HG02571 (cell line): ENCODE measurements around the gene PTK6.
"Not testable (repeated sequence)": the region's sequence is repeated elsewhere in the genome, so short reads cannot be mapped to it uniquely, and the experiment has no call there.

Source experiments
- ATAC-seq: cut with Tn5 transposase; IDR thresholded peaks from one replicate; pipeline ENCODE4 v1.9.1; 2021; ENCODE audit warnings: mild to moderate bottlenecking, moderate library complexity; ENCODE audit not compliant: unreplicated experiment

PTK6 gene

GRCh38 chr20:63517376-63518309 lies 19.5 kb downstream of the PTK6 start:
- no peak for ATAC-seq

- not testable (repeated sequence) for ATAC-seq
These were observed 22.7 kb downstream of the PTK6 start for GRCh38 chr20:63514520-63514919.

DNA sequence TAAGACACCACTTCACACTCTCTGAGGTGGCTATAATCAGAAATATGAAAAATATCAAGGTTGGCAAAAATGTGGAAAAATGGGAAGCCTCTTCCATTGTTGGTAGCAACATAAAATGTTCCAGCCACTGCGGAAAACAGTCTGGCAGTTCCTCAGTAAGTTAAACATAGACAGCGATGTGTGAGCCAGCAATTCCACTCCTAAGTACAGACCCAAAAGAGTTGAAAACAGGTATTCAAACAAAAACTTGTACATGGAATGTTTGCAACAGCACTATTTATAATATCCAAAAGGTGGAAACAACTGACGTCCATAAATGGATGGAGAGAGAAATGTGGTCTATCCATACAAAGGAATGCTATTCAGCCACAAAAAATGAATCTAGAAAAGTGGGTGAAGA lies 24.0 kb downstream of the PTK6 start:
- no peak for ATAC-seq

GRCh38 chr20:63509088-63509564 lies 28.1 kb downstream of the PTK6 start:
- no peak for ATAC-seq

GRCh38 chr20:63508072-63508768 lies 29.0 kb downstream of the PTK6 start:
- no peak for ATAC-seq

GRCh38 chr20:63507083-63507743 lies 30.0 kb downstream of the PTK6 start:
- ATAC-seq, result no peak

GRCh38 chr20:63505723-63506122 lies 31.5 kb downstream of the PTK6 start:
- no peak for ATAC-seq

GRCh38 chr20:63505281-63505680 lies 31.9 kb downstream of the PTK6 start:
- ATAC-seq, result no peak

- ATAC-seq, result no peak
These were observed 32.5 kb downstream of the PTK6 start for GRCh38 chr20:63504642-63505041.

DNA sequence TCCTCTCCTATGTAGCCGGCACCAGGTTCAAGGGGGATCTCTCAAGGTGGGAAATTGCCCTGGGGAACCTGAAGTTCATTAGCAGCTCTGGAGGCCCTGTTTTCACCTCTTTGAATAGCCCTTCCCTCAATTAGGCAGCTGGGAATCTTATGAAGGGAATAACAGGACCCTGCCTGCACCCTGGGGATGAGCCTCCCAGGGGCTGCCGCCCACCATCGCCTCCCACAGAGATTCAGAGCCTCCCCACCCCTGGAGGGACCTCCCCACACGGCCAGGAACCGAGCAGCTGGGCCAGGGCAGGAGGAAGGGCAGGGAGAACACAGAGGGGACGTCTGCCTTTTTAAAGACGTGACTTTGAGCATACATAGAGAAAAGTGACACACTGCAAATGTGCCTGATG lies 33.7 kb downstream of the PTK6 start:
- no peak for ATAC-seq

DNA sequence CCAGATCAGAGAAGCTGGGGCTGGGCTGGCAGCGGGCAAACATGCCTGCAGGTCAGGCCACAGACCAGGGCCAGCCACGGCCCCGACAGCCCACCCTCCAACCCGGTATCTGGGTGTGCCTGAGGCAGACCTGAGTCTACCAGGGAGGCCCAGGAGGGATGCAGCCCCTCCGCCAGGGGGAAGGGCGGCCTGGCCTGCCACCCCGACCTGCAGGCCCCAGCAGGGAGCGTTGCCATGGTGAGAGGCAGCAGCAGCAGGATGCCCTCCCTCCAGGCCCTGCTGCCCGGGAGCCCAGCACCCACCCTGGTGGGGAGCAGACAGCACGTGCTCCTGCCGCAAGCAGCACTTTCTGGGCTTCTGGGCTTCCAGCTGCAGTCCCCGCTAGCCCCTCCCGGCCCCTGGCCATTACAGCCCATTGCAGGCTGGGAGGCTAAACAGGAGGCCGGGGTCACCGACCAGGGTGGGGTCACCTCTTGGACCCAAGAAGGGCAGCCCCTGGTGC lies 34.5 kb downstream of the PTK6 start:
- ATAC-seq, result no peak

GRCh38 chr20:63501818-63502670 lies 35.1 kb downstream of the PTK6 start:
- no peak for ATAC-seq

- no peak for ATAC-seq
These were observed 36.0 kb downstream of the PTK6 start for GRCh38 chr20:63500902-63501817.

- ATAC-seq, result no peak
These were observed 36.9 kb downstream of the PTK6 start for GRCh38 chr20:63500151-63500901.

DNA sequence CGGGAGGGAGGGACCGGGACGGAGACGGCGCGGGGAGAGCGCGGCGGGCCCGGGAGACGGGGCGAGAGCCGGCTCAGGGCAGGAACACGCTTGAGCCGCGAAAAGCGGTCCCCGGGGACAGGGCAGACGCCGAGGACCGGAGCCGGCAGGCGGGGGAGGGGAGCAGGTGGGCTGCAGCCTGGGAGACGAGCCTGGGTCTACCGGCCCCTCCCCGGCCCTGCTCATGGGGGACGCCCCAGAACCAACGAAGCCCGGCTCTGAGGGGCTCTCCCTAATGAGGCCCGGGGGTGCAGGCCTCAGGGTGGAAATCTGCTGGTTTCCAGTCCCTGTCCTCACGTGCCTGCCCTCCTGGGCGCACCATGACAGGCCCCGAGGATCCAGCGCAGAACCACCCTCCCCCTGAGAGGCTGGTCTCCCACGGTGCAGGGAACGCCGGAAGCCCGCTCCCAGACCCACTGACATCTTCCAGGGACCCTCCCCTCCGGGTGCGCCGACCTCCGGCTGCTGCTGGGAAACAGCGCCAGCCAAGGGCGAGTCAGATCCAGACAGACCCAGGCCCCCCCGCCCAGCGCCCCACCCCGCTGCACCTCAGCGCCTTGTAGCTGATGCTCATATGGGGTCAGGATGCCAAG lies 37.7 kb downstream of the PTK6 start:
- ATAC-seq, result no peak

- ATAC-seq, result no peak
These were observed 38.2 kb downstream of the PTK6 start, which contains the start of gene EEF1A2 for GRCh38 chr20:63498960-63499337. Gene EEF1A2 (minus strand): TSS chr20:63499083. CDS start chr20:63497763, 1,320 bp downstream.

DNA sequence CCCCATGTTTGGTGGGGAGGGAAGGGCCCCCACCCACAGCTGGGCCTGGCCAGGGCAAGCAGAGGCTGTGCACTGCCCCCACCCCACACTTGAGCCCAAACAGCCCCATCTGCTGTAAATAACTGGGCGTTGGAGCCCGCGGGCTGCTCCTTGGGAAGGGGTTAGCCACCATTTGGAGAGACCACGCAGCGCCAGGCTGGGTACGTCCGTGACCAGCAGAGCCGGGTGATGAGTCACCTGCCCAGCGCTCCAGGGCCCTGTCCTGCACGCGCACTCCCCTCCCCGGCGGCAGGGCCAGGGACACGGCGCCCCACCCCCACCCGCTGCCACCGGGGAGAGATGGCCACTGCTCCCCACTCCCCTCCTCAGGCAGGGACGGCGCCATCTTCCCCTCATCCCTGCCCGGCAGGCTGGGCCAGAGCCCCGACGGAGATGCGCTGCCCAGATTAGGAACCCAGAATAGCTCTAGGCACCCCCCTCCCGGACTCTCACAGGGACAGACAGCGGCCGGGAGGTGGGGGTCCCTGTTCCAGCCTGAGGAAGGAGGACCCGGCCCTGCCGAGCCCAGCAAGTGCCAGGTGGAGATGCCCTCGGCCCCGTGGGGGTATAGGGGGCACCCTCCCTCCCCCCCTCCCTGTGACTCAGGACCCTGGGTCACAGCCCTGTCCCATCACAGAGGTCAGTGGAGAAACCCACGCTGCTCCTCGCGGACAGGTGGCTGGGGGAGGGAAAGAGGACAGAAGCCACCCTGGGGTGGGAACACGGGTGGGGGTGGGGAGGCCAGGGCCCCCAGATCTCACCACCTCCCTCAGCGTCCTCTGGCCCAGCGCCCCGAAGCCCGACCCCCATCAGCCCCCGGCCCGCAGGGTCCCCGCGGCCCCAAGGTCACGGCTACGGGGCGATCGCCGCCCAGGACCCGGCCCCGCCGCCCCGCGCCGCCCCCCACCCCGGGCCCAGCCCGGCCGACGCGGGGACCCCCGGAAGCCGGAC lies 38.9 kb downstream of the PTK6 start:
- ATAC-seq, result no peak
